Muscle layer of colon (tissue), 2 donors: Measurements from ENCODE around the gene VPS8.

Source experiments
- H3K27ac ChIP-seq: one replicate; pipeline ENCODE4 v1.7.0; 2013; ENCODE audit warnings: low read depth, mild to moderate bottlenecking, low read length, moderate library complexity
- H3K27me3 ChIP-seq, 2 donors: one replicate each; pipeline ENCODE4 v1.7.0; 2013; ENCODE audit warnings: low read length in 2 of 2, mild to moderate bottlenecking in 2 of 2; ENCODE audit not compliant: insufficient read depth in 2 of 2, control insufficient read depth in 1 of 2
- H3K36me3 ChIP-seq: one replicate; pipeline ENCODE4 v1.7.0; 2013; ENCODE audit warnings: mild to moderate bottlenecking, low read length; ENCODE audit not compliant: insufficient read depth
- H3K4me1 ChIP-seq: one replicate; pipeline ENCODE4 v1.7.0; 2013; ENCODE audit warnings: mild to moderate bottlenecking, low read length; ENCODE audit not compliant: insufficient read depth
- H3K4me3 ChIP-seq, 2 donors: one replicate each; pipeline ENCODE4 v1.7.0; 2013; ENCODE audit warnings: low read length in 2 of 2, low read depth in 1 of 2, mild to moderate bottlenecking in 1 of 2, moderate library complexity in 1 of 2
- H3K9ac ChIP-seq: one replicate; pipeline ENCODE4 v1.7.0; 2013; ENCODE audit warnings: low read length
- H3K9me3 ChIP-seq: one replicate; pipeline ENCODE4 v1.7.0; 2013; ENCODE audit warnings: mild to moderate bottlenecking, low read length
- donor health status: abdominal sarcoma.
- donor health status: Adenocarcinoma of cecum.

VPS8 gene

DNA sequence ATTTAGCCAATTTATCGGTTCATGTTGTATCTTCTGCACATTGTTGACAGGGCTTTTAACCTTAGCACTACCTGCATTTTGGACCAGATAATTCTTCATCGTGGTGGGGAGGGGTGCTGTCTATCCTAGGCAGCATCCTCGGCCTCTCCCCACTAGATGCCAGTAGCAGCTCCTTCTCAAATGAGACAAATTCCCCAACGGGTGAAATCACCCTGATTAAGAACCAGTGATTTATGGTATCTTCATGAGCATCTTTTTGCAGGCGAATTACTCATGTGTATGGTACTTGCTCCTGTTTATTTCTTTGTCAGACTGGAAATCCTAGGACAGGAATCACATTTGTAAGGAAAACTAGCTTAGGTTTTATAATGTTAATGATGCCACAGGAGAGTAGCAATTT is 272.9 kb downstream of the VPS8 start:
- no peak overlapping the region for H3K27ac ChIP-seq
- peaks cover 16% of the 10 kb centered on the region for H3K36me3 ChIP-seq
- H3K4me1 ChIP-seq, result peaks cover 32% of the 10 kb centered on the region
- no peak overlapping the region for H3K9ac ChIP-seq
- H3K27me3 ChIP-seq, result no peaks in the 10 kb centered on the region
- H3K4me3 ChIP-seq, result no peak overlapping the region
- no peaks in the 10 kb centered on the region for H3K9me3 ChIP-seq

DNA sequence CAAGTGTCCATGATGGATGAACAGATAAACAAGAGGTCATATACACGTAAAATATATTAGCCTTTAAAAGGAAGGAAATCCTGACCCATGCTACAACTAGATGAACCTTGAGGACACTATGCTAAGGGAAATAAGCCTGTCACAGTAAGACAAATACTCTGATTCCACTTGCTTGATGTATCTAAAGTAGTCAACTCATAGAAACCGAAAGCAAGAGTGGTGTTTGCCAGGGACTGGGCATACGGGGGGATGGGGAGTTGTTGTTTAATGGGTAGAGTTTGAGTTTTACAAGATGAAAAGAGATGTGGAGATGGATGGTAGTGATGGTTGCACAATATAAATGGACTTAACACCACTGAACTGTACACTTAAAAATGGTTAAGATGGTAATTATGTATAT is 275.5 kb downstream of the VPS8 start:
- Histone ChIP-seq H3K4me3 (no peak overlapping the region), H3K27me3 (no peaks in the 10 kb centered on the region), H3K9ac (no peak overlapping the region), H3K9me3 (no peaks in the 10 kb centered on the region), H3K27ac (no peak overlapping the region), H3K36me3 (peaks cover 9% of the 10 kb centered on the region), H3K4me1 (peaks cover 34% of the 10 kb centered on the region)

DNA sequence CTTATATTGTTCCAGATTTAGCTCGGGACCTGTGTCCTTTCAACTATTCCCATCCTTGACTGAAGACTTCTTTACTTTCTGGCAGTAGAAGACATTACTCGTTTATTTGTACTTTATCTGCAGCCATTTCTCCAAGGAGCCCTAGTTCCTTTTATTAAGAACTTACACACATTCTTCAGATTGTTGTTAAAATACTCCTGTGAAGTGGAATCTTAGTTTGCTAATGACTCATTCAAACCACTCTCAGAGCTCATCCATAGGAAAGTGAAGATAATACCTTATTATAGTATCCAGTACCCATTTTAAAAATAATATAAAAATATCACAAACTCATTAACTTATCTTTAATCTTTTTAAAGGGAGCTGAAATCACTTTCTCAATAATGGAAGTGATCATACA is 277.4 kb downstream of the VPS8 start:
- H3K4me1 ChIP-seq, result peaks cover 40% of the 10 kb centered on the region
- no peak overlapping the region for H3K9ac ChIP-seq
- H3K27me3 ChIP-seq, result no peaks in the 10 kb centered on the region
- H3K36me3 ChIP-seq, result no peaks in the 10 kb centered on the region
- no peaks in the 10 kb centered on the region for H3K9me3 ChIP-seq
- no peak overlapping the region for H3K4me3 ChIP-seq
- no peak overlapping the region for H3K27ac ChIP-seq

DNA sequence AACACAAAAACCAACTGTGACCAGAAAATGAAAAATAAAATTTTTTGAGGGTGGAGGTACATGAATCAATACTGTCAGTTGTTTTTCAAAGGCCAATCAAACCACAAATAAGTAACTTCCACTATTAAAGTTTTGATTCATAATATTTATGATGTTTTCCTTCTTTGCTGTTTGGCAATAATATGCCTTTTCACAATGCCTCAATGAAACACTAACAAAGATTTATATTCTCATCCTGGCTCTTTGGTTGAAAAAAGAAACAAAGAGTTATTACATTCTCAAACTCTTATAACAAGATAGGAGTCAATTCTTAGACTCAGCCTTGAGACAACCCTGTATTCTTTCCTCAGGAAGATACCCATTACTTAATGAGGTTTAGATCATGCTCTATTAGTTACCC is 277.8 kb downstream of the VPS8 start:
- no peak overlapping the region for H3K9ac ChIP-seq
- H3K36me3 ChIP-seq, result no peaks in the 10 kb centered on the region
- no peak overlapping the region for H3K4me3 ChIP-seq
- H3K27me3 ChIP-seq, result no peaks in the 10 kb centered on the region
- H3K4me1 ChIP-seq, result peaks cover 40% of the 10 kb centered on the region
- no peaks in the 10 kb centered on the region for H3K9me3 ChIP-seq
- no peak overlapping the region for H3K27ac ChIP-seq

DNA sequence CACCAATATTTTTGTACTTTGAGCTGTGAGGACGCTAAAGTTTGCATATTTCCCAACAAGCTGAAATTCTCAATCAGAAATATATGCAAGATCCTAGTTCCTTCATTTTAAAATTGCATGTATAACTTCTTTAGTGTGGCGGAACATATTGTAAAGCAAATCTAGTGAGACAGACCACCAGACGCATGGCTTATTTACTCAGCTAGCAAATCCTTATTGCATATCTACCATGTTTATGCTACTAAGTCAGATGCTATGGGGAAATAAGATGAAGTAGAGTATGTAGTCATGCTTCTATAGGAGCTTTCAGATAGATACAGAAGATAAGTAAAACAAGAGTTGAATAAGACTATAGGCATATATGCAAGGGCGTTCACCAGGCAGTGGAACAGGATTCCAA is 278.8 kb downstream of the VPS8 start:
- Histone ChIP-seq H3K27me3 (no peaks in the 10 kb centered on the region), H3K9ac (no peak overlapping the region), H3K4me1 (peaks cover 36% of the 10 kb centered on the region), H3K4me3 (no peak overlapping the region), H3K27ac (no peak overlapping the region), H3K36me3 (no peaks in the 10 kb centered on the region), H3K9me3 (no peaks in the 10 kb centered on the region)

DNA sequence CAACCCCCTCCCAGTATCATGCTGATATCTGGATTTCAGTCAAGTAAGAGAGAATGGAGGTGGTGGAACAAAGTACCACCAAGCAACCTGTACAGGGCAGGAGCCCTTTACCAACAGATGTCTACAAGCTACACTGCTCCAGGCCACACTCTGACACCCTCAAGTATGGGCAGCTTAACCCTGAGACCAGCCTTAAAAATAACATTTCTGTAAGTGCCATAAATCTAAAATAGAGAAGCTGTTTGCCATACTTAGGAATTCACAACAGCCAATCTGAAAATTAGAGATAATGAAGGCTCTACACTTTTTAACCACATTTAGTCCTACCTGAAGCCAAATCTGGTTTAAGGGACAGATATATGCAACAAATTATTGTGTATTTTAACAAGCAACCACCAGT is 281.1 kb downstream of the VPS8 start:
- no peaks in the 10 kb centered on the region for H3K36me3 ChIP-seq
- no peaks in the 10 kb centered on the region for H3K9me3 ChIP-seq
- no peaks in the 10 kb centered on the region for H3K27me3 ChIP-seq
- peaks cover 22% of the 10 kb centered on the region for H3K4me1 ChIP-seq
- no peak overlapping the region for H3K9ac ChIP-seq
- H3K4me3 ChIP-seq, result no peak overlapping the region
- H3K27ac ChIP-seq, result no peak overlapping the region

DNA sequence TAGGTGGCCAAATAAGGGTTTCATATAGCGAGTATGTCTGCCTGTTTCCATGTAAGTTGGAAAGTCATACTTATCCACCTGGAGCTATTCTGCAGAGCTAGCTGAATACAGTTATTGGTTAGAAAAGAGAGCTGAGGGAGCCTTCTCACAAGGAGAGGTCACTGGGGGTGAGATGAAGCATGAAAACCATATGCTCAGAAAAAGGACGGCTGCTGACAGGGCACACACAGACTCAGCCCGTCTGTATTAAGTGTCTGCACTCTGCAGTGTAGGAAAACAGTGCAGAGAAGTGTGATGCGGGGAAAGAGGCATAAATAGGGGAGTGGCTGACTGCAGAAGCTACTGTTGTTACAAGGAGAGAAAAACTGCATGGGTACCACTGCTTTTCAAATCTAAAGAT is 282.7 kb downstream of the VPS8 start:
- Histone ChIP-seq H3K36me3 (no peaks in the 10 kb centered on the region), H3K4me1 (peaks cover 22% of the 10 kb centered on the region), H3K27me3 (no peaks in the 10 kb centered on the region), H3K9ac (no peak overlapping the region), H3K4me3 (no peak overlapping the region), H3K27ac (no peak overlapping the region), H3K9me3 (no peaks in the 10 kb centered on the region)
